ENCODE data around the gene PPFIBP2.

Gene PPFIBP2

GRCh38 chr11:7612056-7612660 lies 98.4 kb downstream of the PPFIBP2 start:
- TF ChIP-seq EZH2 (IDR thresholded peaks at IDR 0.05; ENCODE audit: borderline replicate concordance, low read length), result no peak
- TF ChIP-seq CTCF (IDR thresholded peaks at IDR 0.05; ENCODE audit: low read length), result no peak
- Histone ChIP-seq H2AFZ (ENCODE audit: low read length) (no peak overlapping the region), H3K4me3 (ENCODE audit: low read depth, low read length, poor library complexity, severe bottlenecking) (no peak overlapping the region), H3K9ac (ENCODE audit: low read length) (no peak overlapping the region), H4K20me1 (ENCODE audit: insufficient read depth, low read length) (no peaks in the 10 kb centered on the region), H3K79me2 (ENCODE audit: insufficient read depth, low read length) (no peaks in the 10 kb centered on the region), H3K4me1 (ENCODE audit: insufficient read depth, low read length, severe bottlenecking) (no peaks in the 10 kb centered on the region), H3K27me3 (ENCODE audit: insufficient read depth, low read length) (no peaks in the 10 kb centered on the region), H3K9me2 (ENCODE audit: low read depth, low read length) (no peaks in the 10 kb centered on the region), H3K4me2 (ENCODE audit: low read length) (no peak overlapping the region), H3K9me3 (ENCODE audit: low read length) (no peaks in the 10 kb centered on the region), H3K27ac (ENCODE audit: low read depth, low read length, poor library complexity, severe bottlenecking) (no peak overlapping the region), H3K36me3 (ENCODE audit: insufficient read depth, low read length) (peaks cover 17% of the 10 kb centered on the region; the same call in 1 of the 2 replicates), H3F3A (ENCODE audit: insufficient read depth, low read length) (no peaks in the 10 kb centered on the region)

GRCh38 chr11:7612661-7613393 lies 99.0 kb downstream of the PPFIBP2 start:
- no peak overlapping the region for H3K27ac ChIP-seq (ENCODE audit: low read depth, low read length, poor library complexity, severe bottlenecking)
- no peak overlapping the region for H3K9ac ChIP-seq (ENCODE audit: low read length)
- no peak for TF ChIP-seq CTCF (IDR thresholded peaks at IDR 0.05; ENCODE audit: low read length)
- TF ChIP-seq EZH2 (IDR thresholded peaks at IDR 0.05; ENCODE audit: borderline replicate concordance, low read length), result no peak
- H3K36me3 ChIP-seq (ENCODE audit: insufficient read depth, low read length), result peaks cover 17% of the 10 kb centered on the region; the same call in 1 of the 2 replicates
- H2AFZ ChIP-seq (ENCODE audit: low read length), result no peak overlapping the region
- H3K4me2 ChIP-seq (ENCODE audit: low read length), result no peak overlapping the region
- H3K4me3 ChIP-seq (ENCODE audit: low read depth, low read length, poor library complexity, severe bottlenecking), result no peak overlapping the region
- no peaks in the 10 kb centered on the region for H3K9me3 ChIP-seq (ENCODE audit: low read length)
- no peaks in the 10 kb centered on the region for H3K4me1 ChIP-seq (ENCODE audit: insufficient read depth, low read length, severe bottlenecking)
- H3K79me2 ChIP-seq (ENCODE audit: insufficient read depth, low read length), result no peaks in the 10 kb centered on the region
- H3K27me3 ChIP-seq (ENCODE audit: insufficient read depth, low read length), result no peaks in the 10 kb centered on the region
- no peaks in the 10 kb centered on the region for H4K20me1 ChIP-seq (ENCODE audit: insufficient read depth, low read length)
- H3K9me2 ChIP-seq (ENCODE audit: low read depth, low read length), result no peaks in the 10 kb centered on the region
- no peaks in the 10 kb centered on the region for H3F3A ChIP-seq (ENCODE audit: insufficient read depth, low read length)

GRCh38 chr11:7613394-7613720 lies 99.6 kb downstream of the PPFIBP2 start:
- no peak overlapping the region for H3K9ac ChIP-seq (ENCODE audit: low read length)
- no peak for TF ChIP-seq EZH2 (IDR thresholded peaks at IDR 0.05; ENCODE audit: borderline replicate concordance, low read length)
- no peak for TF ChIP-seq CTCF (IDR thresholded peaks at IDR 0.05; ENCODE audit: low read length)
- no peak overlapping the region for H3K4me2 ChIP-seq (ENCODE audit: low read length)
- no peaks in the 10 kb centered on the region for H3K9me2 ChIP-seq (ENCODE audit: low read depth, low read length)
- peaks cover 17% of the 10 kb centered on the region; the same call in 1 of the 2 replicates for H3K36me3 ChIP-seq (ENCODE audit: insufficient read depth, low read length)
- H3F3A ChIP-seq (ENCODE audit: insufficient read depth, low read length), result no peaks in the 10 kb centered on the region
- no peaks in the 10 kb centered on the region for H3K79me2 ChIP-seq (ENCODE audit: insufficient read depth, low read length)
- H4K20me1 ChIP-seq (ENCODE audit: insufficient read depth, low read length), result no peaks in the 10 kb centered on the region
- H2AFZ ChIP-seq (ENCODE audit: low read length), result no peak overlapping the region
- no peaks in the 10 kb centered on the region for H3K9me3 ChIP-seq (ENCODE audit: low read length)
- no peak overlapping the region for H3K4me3 ChIP-seq (ENCODE audit: low read depth, low read length, poor library complexity, severe bottlenecking)
- H3K27me3 ChIP-seq (ENCODE audit: insufficient read depth, low read length), result no peaks in the 10 kb centered on the region
- no peaks in the 10 kb centered on the region for H3K4me1 ChIP-seq (ENCODE audit: insufficient read depth, low read length, severe bottlenecking)
- H3K27ac ChIP-seq (ENCODE audit: low read depth, low read length, poor library complexity, severe bottlenecking), result no peak overlapping the region
